Upper lobe of right lung (tissue), 1 donor: ENCODE results near the gene LSM5. TPM values are rescaled to one million over a fixed set of nuclear protein-coding genes. Genes with fewer than 3 reads are reported as not detected.

ENCODE experiments used
- ATAC-seq: fragments of 200-7000 bp; cut with Tn5 transposase; one replicate; pipeline ENCODE4 v1.9.1; 2020; ENCODE audit warnings: mild to moderate bottlenecking, moderate library complexity
- DNase-seq: peaks from one replicate; pipeline ENCODE4 v3.0.0-alpha.2; 2020
- H3K27ac ChIP-seq: fragments of 200-600 bp; one replicate; pipeline ENCODE4 v1.8.0; 2022
- H3K27me3 ChIP-seq: fragments of 200-600 bp; one replicate; pipeline ENCODE4 v1.8.0; 2022; ENCODE audit warnings: mild to moderate bottlenecking
- H3K36me3 ChIP-seq: fragments of 200-600 bp; one replicate; pipeline ENCODE4 v1.8.0; 2022
- H3K4me1 ChIP-seq: fragments of 200-600 bp; one replicate; pipeline ENCODE4 v1.8.0; 2022
- H3K4me3 ChIP-seq: fragments of 200-600 bp; one replicate; pipeline ENCODE4 v1.8.0; 2022; ENCODE audit warnings: mild to moderate bottlenecking
- H3K9me3 ChIP-seq: fragments of 200-600 bp; one replicate; pipeline ENCODE4 v1.8.0; 2022
- intact Hi-C: fragments of 100-400 bp; cut with DNase I; formaldehyde crosslinking; loops from one replicate; pipeline ENCODE4 v1.11.0; 2022
- total RNA-seq: library from RNA; stranded (reverse); fragmentation: NEBNext Ultra II Directional; extraction: Animal tissue kit (Norgen Biotek cat#: 25700); gene quantifications from one replicate; pipeline ENCODE4 v1.2.1, GENCODE V29; 2021
- TF ChIP-seq, protein P1 (sequence below): fragments of 200-600 bp; IDR thresholded peaks from one replicate; pipeline ENCODE4 v1.8.0; 2022; ENCODE audit warnings: antibody characterized with exemption
- donor health status: DM: no; HTN: yes; CAD: no; lungs with severe emphysema.

The LSM5 gene
- total RNA-seq, 1 donor from 2014 or later = 29.1 TPM

- no peak for DNase-seq
- Histone ChIP-seq H3K27me3 (no peaks in the 10 kb centered on the region), H3K36me3 (no peaks in the 10 kb centered on the region), H3K27ac (no peak overlapping the region), H3K4me1 (peaks cover 12% of the 10 kb centered on the region), H3K4me3 (no peak overlapping the region), H3K9me3 (no peaks in the 10 kb centered on the region)
- no peak for ATAC-seq
- TF ChIP-seq, protein P1, sequence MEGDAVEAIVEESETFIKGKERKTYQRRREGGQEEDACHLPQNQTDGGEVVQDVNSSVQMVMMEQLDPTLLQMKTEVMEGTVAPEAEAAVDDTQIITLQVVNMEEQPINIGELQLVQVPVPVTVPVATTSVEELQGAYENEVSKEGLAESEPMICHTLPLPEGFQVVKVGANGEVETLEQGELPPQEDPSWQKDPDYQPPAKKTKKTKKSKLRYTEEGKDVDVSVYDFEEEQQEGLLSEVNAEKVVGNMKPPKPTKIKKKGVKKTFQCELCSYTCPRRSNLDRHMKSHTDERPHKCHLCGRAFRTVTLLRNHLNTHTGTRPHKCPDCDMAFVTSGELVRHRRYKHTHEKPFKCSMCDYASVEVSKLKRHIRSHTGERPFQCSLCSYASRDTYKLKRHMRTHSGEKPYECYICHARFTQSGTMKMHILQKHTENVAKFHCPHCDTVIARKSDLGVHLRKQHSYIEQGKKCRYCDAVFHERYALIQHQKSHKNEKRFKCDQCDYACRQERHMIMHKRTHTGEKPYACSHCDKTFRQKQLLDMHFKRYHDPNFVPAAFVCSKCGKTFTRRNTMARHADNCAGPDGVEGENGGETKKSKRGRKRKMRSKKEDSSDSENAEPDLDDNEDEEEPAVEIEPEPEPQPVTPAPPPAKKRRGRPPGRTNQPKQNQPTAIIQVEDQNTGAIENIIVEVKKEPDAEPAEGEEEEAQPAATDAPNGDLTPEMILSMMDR = no peak
- intact Hi-C loops = no loop called here
Measured at GRCh38 chr7:32516551-32517100, 26.4 kb upstream of the LSM5 start.

DNA sequence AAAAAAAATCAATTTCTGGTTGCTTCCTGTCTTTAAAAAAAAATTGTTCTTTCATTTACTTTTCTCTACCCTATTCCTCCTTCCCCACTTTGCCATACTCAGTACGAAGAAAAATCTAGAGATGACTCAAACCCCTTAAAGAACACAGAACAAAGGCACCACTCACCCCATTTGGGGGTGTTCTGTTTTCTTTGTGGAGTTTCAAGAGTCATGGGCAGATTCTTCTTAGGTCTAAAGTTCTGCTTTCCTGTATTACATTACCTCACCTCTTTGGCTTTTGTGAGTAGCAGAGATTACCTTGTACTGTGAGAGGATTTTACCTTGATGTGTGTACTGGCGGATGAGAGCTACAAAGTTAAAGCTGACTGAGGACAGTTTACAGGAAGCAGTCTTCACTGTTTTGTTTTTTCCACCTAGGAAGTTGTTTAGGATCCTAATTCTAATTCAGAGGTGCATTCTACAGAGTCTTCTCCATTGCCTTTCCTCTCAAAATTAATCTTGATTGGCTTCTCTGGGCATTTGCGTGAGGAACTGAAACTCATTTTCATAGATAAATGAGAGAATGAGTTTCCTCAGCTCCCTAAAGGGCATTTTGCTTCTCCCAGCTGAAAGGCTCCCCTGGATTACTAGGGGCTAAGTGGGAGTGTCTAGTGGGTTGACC, 25.8 kb upstream of the LSM5 start:
- intact Hi-C loops = no loop called here
- Histone ChIP-seq H3K36me3 (no peaks in the 10 kb centered on the region), H3K27me3 (no peaks in the 10 kb centered on the region), H3K9me3 (no peaks in the 10 kb centered on the region), H3K4me1 (peaks cover 12% of the 10 kb centered on the region), H3K4me3 (no peak overlapping the region), H3K27ac (no peak overlapping the region)
- TF ChIP-seq, protein P1 = no peak
- DNase-seq = no peak
- no peak for ATAC-seq

DNA sequence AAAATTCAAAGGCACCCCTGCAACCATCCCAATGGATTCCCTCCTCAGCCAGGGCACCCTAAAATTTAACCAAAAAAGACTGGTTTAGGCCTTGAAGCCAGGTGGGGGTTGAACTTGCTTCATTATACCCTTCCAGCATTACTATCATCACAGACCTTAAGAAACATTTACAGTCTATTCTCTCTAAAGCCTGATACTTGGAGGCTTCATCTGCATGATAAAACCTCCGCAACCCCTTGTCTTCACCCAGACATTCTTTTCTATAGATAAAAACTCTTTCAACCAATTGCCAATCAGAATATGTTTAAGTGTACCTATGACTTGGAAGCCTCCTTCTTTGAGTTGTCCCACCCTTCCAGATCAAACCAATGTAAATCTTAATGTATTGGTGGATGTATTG, 23.0 kb upstream of the LSM5 start:
- no peak overlapping the region for H3K4me3 ChIP-seq
- no peak overlapping the region for H3K27ac ChIP-seq
- intact Hi-C loops = no loop called here
- no peaks in the 10 kb centered on the region for H3K27me3 ChIP-seq
- no peaks in the 10 kb centered on the region for H3K9me3 ChIP-seq
- ATAC-seq (no peak), DNase-seq (no peak)
- peaks cover 12% of the 10 kb centered on the region for H3K4me1 ChIP-seq
- TF ChIP-seq, protein P1 = no peak
- H3K36me3 ChIP-seq = no peaks in the 10 kb centered on the region

- no peak for DNase-seq
- peaks cover 13% of the 10 kb centered on the region for H3K4me1 ChIP-seq
- no peak for ATAC-seq
- H3K4me3 ChIP-seq = no peak overlapping the region
- intact Hi-C loops = no loop called here
- H3K27me3 ChIP-seq = no peaks in the 10 kb centered on the region
- H3K27ac ChIP-seq = no peak overlapping the region
- TF ChIP-seq, protein P1 = no peak
- no peaks in the 10 kb centered on the region for H3K9me3 ChIP-seq
- H3K36me3 ChIP-seq = no peaks in the 10 kb centered on the region
Measured at GRCh38 chr7:32511791-32512190, 21.6 kb upstream of the LSM5 start.

DNA sequence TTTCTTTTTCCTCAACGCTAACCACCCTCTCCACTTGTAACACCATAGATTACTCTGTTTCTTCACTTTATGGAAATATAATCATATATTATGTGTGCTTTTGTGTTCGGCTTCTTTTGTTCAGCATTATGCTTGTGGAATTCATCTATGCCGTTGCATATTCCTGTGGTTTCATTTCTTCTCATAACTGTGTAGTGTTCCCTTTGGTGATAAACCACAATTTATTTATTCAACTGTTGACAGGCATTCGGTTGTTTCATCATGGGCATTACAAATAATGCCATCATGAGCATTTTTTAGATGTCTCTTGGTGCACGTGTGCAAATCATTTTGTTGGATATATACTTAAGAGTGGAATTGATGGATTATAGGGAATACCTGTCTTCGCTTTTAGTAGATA, 17.2 kb upstream of the LSM5 start:
- DNase-seq = no peak
- Histone ChIP-seq H3K27ac (no peak overlapping the region), H3K4me3 (no peak overlapping the region), H3K36me3 (no peaks in the 10 kb centered on the region), H3K9me3 (no peaks in the 10 kb centered on the region), H3K4me1 (peaks cover 5% of the 10 kb centered on the region), H3K27me3 (no peaks in the 10 kb centered on the region)
- intact Hi-C loops = no loop called here
- ATAC-seq = no peak
- TF ChIP-seq, protein P1 = no peak
